HL-60/S4 treated with phorbol 12-myristate 13-acetate at 8.2 ng/mL for 4 days and 3 days (cell line): ENCODE results near the gene SIRT4.
"Not testable (repeated sequence)": the region's sequence is repeated elsewhere in the genome, so short reads cannot be mapped to it uniquely, and the experiment has no call there.

Experiments
- in situ Hi-C: fragments of 300-500 bp; cut with MboI; formaldehyde crosslinking; loops from 2 replicates; pipeline ENCODE4 v1.15.0; 2022; ENCODE audit warnings: low sequenced_read_pairs

SIRT4 gene

DNA sequence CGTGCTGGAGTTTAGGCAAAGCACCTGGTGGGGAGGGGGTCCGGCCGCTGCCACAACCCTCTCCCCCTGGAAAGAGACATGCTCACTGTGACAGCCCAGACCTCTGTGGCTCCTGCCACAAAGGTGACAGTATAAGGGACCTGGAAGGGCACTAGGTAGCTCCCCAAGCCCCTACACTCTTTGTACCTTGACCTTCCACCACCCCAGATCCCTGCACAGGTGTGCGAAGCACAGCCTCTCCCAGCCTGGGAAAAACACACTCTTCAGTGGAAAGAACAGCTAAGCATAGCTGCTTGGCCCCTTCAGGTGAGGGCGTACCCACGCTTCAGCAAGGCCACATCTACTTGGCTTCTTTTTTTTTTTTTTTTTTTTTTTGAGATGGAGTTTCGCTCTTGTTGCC, 30.4 kb downstream of the SIRT4 start:
- in situ Hi-C loops = no loop called here

DNA sequence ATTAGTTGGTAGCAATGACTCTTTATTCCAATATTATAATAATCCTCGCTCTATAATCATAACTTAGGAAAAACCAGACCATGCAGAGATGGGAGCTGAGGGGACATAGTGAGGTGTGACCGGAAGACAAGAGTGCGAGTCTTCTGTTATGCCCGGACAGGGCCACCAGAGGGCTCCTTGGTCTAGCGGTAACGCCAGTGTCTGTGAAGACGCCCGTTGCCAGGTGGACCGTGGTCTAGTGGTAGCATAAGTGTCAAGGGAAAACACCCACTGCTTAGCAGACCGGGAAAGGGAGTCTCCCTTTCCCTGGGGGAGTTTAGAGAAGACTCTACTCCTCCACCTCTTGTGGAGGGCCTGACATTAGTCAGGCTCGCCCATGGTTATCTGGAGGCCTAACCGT, 33.3 kb downstream of the SIRT4 start:
- in situ Hi-C loops = not testable (repeated sequence)

DNA sequence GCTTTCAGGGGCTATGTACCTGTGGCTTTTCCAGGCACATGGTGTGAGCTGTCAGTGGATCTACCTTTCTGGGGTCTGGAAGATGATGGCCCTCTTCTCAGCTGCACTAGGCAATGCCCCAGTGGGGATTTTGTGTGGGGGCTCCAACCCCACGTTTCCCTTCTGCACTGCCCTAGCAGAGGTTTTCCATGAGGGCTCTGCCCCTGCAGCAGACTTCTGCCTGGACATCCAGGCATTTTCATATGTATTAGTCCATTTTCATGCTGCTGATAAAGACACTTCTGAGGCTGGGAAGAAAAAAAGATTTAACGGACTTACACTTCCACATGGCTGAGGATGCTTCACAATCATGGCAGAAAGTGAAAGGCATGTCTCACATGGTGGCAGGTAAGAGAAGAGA, 34.3 kb downstream of the SIRT4 start:
- in situ Hi-C loops = not testable (repeated sequence)

DNA sequence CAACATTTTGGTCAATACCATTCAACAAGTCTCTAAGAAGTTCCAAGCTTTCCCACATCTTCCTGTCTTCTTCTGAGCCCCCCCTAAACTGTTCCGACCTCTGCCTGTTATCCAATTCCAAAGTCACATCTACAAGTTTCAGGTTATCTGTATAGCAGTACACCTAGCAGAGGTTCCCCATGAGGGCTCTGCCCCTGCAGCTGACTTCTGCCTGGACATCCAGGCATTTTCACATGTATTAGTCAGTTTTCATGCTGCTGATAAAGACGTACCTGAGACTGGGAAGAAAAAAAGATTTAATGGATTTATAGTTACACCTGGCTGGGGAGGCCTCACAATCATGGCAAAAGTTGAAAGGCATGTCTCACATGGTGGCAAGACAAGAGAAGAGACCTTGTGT, 35.6 kb downstream of the SIRT4 start:
- in situ Hi-C loops = no loop called here

DNA sequence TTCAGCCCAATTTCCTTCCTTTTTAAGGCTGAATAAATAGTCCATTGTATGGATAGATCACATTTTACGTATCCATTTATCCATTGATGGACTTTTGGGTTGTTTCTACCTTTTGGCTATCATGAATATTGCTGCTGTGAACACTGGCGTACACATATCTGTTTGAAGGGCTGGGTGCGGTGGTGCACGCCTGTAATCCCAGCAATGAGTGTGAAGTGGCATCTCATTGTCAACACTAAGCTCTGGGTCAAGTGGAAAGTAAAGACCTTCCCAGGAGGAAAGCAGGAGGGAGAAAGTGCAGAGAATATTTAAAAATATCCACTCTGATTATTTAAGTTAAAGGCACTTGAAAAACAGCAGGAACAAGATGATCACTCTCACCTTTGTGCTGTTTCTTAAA, 37.1 kb downstream of the SIRT4 start:
- in situ Hi-C loops = no loop called here

DNA sequence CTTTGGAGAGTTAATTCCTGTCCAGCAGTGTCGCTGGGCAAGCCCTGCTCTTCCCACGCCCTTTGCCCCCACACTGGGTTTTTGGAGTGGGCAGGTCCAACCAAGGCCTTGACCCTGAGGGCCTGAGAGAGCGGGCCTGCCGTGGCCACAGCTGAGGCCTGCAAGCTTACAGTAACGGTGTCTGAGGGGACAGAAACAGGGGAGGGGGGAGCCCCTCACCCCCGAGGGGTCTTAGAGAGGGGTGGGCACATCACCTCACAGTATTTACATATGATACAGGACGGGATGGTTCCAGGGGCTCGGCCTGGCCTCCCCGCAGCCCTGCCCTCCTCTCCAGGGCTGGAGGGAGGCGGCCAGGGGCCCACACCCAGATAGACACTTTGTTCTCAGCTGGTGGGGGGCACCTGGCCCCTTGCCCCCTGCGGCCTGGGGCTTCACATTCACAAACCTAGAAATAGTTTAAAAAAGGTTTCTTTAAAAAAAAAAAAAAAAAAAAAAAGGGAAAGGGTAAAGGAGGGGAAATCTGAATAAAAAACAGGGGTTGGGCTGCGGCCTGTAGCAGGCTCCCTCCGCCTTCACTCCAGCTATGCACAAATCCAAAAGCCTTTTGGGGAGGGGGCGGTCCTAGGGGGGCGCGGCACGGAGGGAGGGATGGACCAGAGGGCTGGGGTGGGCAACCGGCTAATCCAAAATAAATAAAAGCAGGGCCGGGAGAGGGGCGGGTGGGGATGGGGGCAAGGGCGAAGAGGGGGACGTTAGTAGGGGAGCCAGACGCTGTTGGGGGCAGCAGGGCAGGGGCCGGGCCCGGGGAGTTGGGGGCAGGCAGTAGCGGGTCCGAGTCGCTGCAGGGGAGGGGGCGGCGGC, 40.3 kb downstream of the SIRT4 start:
- in situ Hi-C loops = no loop called here

DNA sequence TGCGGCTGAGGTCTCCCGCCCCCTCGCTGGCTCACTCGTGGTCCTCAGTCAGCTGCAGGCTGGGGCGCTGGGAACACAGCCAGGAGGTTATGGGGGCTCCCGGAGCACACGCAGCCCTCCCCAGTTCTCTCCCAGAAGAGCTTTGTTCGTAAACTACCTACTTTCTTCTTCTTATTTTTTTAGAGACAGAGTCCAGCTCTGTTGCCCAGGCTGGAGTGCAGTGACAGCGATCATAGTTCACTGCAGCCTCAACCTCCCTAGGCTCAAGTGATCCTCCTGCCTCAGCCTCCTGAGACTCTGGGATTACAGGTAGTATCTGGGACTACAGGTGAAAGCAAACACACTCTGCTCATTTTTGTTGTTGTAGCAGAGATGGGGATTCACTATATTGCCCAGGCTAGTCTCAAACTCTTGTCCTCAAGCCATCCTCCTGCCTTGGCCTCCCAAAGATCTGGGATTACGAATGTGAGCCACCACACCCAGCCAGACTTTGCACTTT, 41.0 kb downstream of the SIRT4 start:
- in situ Hi-C loops = no loop called here

DNA sequence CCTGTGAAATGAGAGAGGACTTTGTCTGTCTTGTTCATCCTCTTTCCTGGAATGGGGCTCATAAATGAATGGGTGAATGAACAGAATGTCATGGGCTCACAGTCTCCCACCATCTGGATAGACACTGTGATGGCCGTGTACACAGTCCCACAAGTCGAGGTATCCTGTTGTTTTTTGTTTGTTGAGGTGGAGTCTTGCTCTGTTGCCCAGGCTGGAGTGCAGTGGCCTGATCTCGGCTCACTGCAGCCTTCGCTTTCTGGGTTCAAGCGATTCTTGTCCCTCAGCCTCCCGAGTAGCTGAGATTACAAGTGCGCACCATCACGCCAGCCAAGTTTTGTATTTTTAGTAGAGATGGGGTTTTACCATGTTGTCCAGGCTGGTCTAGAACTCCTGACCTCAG, 41.6 kb downstream of the SIRT4 start:
- in situ Hi-C loops = no loop called here

DNA sequence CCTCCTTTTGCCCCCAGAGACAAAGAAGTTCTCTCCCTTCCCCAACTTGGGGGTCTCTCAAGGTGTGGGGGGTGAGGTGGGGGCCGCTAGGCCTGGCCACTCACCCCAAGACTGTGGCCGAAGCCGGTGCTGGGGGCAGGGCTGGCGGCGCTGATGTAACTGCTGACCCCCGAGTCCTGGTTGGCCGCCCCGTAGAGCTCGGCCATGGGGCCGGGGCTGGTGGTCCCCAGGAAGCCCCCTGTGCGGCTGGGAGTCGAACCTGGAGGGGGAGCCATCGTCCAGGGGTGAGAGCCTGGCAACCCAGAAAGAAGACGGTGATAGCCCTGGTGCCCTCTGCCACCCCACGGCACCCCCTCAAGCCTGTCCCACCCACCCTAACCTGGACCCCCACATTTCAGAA, 43.9 kb downstream of the SIRT4 start:
- in situ Hi-C loops = no loop called here

DNA sequence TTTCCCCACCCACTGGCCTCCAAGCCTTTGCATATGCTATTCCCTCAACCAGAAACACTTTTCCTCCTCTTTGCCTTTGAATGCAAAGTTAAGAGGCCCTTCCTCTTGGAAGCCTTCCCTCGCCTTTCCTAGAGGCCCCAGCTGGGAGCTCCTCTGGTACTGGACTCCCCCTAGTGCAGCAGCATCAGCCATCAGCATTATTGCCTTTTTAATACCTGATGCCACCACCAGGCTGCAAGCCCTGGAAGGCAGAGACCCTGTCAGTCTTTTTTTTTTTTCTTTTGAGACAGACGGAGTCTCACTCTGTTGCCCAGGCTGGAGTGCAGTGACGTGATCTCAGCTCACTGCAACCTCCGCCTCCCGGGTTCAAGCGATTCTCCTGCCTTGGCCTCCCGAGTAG, 44.6 kb downstream of the SIRT4 start:
- in situ Hi-C loops = no loop called here

DNA sequence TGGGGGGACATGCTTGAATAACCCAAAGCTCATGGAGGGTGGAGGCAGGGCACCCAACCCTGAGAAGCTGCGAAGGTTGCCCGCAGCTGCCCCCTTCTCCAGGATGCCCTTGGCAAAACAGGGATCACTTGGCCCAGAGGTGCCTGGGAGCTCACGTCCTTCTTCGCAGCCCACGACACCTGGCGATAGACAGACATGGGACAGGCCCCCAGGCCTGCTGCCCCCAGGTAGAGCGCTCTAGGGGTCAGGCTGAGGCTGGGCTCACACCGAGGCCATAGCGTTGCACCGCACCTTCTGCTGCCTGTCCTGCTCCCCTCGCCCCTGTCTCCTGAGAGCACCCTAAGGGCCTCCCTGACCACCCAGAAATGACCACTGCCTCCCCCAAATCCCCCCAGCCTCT, 45.6 kb downstream of the SIRT4 start:
- in situ Hi-C loops = no loop called here

DNA sequence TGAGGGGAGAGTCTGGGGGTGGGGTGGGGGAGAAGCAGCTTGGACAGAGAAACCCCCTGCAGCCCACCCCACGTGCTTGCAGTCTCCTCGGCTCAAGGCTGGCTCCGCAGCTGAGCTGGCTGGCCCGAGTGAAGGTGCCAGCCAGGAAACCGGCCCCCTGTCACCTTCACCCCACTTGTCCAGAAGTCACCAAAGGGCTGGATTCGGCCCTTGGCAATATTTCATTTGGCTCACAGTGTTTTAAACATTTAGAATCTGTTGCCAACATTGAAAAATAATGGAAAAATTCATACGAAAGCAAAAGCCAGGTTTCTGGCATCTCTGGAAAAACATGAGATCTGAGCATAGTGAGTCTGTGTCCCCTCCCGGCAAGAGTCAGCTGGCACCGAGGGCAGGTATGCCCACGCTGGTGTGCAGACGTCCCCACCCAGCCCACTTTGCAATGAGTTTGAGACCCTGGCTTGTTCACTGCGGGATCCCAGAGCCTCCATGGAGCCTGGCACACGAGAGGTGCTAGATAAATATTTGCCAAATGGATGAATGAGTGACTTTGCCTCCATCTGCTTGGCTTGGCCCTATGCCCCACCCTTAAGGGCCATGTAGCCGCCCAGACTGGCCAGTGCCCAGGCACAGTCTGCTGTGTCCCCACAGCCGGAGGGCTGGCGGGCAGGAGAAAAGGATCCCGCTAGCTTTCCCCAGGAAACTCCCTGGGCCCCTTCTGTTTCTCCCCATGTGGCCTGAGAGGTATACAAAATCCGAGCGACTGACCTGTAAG, 48.6 kb downstream of the SIRT4 start:
- in situ Hi-C loops = no loop called here

DNA sequence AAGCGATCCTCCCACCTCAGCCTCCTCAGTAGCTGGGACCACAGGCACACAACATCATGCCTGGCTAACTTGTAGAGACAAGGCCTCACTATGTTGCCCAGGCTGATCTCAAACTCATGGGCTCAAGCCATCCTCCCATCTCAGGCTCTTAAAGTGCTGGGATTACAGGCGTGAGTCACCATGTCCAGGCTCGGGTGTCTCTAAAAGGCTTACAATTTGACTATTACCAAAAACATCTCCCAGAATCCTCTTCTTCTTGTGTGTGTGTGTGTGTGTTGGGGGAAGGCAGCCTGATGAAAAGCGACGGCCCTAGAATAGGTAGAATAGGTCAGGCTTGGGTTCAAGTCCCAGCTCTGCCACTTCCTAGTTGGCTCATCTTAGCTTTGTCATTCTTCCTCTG, 50.0 kb downstream of the SIRT4 start:
- in situ Hi-C loops = no loop called here

DNA sequence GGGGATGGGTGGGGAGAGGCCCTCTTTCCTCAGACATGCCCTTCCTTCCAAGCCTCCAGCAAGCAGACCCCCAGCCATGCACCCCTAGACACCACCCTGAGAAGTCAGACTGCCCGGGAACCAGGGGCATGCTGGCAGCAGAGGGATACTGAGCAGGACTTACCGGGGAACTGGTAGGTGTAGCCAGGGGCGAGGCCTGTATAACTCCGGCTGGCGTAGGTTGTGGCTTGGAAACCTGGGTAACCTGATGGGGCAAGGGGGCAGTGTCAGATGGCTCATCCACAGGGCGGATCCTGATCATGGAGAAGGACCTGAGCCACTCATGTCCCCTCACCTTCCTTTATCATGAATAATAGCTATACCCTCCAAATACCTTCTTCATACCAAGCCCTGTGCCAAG, 51.0 kb downstream of the SIRT4 start:
- in situ Hi-C loops = no loop called here

DNA sequence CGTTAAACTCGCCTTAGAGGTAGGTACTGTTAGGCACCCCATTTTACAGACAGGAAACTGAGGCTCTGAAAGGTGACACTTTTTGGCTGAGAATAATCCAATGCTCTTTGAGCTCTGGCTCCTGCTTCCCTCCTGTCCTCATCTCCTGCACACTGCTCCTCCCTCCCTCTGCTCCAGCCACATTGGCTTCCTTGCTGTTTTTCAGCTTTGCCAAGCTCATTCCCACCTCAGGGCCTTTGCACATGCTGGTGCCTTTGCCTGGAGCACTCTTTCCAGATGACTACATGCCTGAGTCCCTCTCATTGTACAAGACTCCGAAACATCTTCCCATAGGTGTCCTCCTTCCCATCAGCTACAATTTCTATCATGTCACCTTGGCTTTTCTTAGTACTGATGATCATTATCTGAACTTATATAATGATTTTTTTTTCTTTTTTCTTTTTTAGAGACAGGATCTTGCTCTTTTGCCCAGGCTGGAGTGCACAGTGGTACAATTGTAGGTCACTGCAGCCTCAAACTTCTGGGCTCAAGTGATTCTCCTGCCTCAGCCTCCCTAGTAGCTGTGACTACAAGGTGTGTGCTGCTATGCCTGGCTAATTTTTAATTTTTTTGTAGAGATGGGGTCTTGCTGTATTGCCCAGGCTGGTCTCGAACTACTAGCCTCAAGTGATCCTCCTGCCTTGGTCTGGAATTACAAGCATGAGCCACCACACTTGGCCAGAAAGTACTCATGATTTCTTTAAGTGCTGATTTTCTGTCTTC, 51.6 kb downstream of the SIRT4 start:
- in situ Hi-C loops = no loop called here

DNA sequence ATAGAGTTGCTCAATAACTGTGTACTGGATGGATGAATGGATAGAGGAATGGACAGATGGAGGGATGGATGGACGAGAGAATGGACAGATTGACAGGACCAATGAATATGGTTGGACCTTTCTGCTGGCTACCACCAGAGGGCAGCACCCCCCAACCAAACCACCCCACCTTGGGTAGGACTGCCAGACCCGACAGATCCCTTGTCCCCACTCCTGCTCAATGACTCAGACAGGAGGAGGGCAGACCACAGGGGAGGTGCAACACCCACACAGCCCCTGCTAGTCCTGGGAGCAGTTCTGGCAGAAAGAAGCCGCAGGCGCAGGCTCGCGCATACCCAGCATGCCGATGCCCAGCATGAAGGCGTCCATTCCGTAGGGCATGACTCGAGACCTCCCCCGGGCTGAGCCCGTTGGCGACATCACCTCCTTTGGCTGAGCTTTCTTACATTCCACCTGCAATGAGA, 54.5 kb downstream of the SIRT4 start:
- in situ Hi-C loops = no loop called here

DNA sequence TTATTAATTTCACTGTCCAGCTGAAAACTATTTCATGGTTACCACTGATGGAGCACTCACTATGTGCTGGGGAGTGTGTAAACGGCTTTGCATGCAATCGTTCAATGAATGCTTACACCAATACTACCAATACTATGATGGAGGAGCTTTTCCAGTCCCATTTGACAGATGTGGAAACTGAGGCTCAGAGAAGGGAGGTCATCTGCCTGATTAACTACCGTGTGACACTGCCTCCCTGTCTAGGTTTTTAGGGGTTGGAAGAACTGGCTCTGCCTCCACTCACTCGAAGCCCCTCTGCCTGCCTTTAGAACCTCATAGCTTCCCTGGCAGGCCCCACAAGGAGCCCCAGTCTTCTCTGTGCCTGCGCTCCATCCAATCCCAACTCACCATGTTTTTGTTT, 55.0 kb downstream of the SIRT4 start:
- in situ Hi-C loops = no loop called here

DNA sequence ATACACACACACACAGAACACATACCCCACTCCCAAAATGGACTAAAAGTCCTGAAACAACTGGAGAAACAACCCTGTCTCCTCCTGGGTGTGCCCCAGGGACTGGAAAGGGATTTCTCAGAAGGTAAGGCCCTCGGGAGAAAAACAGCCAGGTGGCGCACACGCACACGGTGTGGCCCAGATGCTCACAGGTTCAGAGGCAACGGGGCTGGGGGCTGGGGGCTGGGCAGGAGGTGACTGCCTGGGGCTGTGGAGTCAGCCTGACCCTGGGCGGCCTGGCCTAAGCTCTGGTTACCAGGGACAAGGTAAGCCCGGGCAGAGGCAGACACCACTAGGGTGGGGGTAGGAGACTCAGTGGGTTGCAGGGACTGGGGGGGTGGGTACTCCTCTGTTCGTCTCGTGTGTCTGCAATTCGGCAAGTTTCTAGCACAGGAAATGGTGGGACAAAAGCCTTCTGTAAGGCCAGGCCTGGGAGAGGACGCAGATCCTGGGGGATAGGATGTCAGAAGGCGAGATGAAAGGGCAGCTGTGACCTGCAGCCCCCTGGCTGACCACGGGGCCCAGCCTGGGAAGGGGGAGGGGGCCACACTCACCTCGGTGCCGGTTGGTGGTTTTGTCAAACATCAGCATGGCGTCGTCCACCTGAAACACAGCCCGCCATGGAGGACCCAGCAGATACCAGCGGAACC, 56.4 kb downstream of the SIRT4 start:
- in situ Hi-C loops = no loop called here

DNA sequence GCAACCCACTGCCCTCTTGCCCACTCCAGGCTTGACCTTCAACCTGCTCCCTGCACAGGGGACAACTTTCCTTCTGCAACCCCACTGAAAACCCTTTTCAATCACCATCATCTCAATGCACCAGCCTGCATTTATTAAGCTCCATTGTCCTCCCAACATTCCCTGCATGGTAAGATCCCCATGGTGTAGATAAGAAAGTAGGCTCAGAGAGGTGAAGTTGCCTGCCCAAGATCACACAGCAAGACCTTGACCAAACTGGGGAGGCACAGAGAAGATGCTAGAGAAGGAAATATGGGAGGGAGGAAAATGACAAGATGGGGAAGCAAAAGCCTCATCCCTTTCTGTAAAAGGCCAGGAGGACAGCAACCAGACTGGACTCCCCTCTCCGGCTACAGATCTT, 57.0 kb downstream of the SIRT4 start:
- in situ Hi-C loops = no loop called here

DNA sequence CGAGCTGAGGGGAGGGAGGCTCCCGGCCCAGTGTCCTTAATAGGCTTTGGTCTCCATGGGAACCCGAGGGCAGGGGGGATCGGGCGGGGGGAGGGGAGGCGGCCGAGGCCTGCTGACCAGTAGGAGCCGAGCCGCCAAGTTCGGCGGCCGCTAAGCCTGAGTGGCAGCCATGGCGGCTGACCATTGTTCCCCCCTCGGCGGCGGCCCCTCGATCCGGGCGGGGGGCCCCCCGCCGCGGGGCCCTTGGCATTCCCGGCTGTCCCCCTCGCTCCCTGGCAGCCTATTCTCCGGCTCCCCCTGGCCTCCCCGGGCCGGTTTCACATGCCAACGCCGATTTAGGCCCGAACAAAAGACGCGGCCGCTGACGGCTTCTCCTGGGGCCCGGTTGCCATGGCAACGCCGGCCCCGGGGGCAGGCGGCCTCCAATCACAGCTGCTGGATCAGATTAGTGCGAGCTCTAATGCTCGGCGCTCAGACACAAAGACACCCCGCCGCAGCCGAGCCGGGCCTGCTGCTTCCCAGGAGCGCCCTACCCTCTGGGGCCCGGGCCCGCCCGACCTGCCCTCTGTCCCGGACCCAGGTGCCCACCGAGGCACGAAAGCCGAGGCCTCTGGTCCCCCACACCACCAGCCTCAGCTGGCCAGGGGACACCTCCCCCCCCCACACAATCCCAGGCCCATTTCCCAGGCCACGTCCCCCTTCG, 59.5 kb downstream of the SIRT4 start:
- in situ Hi-C loops = no loop called here
